DMS53 treated with DMSO at 0.1 percent for 48 hours (cell line): Measurements from ENCODE around the gene EPHA2.
"Not testable (repeated sequence)": the region's sequence is repeated elsewhere in the genome, so short reads cannot be mapped to it uniquely, and the experiment has no call there.

Experiments
- DNase-seq: peaks from one replicate; lab custom pipeline; 2025; ENCODE audit not compliant: unreplicated experiment; lab: John Stamatoyannopoulos, UW

Gene EPHA2

DNA sequence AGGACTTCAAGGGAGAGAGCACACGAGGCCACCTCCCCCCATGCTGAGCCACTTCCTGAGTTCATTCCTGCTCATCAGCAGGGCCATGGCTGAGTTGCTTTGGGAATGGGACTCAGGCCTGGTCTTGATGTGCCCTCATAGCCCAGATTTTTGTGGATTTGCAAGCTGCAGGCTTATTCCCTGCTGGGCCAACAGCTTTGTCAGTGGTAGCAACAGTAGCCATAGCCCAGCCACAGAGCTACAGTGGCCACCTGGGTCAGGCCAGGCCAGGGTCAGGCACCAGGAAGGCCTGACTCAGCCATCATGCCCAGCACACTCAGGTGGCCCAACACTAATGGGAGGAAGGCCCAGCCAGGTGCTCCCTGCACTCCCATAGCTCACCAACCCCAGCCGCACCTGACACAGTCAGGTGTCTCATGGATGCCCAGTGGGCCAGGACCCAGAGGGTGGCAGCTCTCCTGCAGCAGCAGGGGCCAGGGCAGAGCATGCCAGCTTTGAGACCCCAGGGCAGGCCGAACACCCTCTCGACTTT, 33.5 kb downstream of the EPHA2 start:
- DNase-seq = no peak

DNA sequence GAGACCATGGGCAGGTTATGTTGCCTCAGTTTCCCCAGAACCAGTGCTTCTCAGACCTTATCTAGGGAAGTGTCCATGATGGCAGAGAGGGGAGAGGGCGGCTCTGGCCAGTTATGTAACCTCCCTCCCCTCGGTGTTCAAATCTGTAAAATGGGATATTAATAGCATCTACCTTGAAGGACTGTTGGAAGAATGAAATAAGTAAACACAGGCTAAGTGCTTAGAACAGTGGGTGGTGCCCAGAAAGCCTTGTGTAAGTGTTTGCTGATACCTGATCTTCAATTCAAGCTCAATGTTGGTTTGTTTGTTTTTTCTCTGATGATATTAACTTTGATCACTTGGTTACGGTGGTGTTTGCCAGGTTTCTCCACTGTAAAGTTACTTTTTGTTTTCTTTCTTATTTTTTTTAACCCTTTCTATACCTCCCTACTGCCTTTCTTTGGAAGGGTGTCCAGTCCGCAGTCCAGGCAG, 34.9 kb downstream of the EPHA2 start:
- DNase-seq = peak; percentile 93

GRCh38 chr1:16120407-16120806, 35.5 kb downstream of the EPHA2 start:
- DNase-seq = no peak

DNA sequence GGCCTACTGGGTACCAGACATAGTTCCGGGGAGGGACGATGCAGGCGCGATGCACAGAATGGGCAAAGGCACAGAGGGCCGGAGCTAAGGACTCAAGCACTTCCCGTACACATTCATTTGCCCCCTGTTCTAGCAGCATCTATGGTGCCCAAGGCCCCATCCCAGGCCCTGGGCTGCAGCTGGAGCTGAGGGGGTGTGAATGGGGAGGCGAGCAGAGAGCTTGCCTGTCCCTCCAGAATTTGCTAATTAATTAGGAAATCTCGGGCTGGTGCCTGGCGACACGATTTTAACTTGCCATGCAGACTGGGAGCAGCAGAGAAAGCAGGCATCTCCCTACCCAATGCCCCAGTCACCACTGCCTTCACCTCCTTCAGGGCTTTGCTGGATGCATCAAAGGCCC, 35.9 kb downstream of the EPHA2 start:
- no peak for DNase-seq

DNA sequence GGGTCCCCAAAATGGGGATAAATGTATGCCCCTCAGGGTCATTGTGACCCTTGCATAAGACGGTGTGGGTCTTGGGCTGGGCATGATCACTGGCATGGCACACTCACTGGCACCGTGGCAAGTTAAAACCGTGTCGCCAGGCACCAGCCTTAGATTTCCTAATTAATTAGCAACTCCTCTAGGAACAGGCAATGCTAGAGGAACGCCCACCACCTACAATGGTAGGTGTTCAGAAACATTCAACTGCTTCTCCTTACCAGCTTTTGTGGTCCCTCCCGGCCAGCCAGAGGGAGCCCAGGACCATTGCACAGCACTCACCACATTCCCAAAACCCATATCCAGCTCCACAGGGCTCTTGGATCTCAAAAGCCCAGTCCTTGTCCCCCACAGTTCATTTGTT, 36.4 kb downstream of the EPHA2 start:
- no peak for DNase-seq

DNA sequence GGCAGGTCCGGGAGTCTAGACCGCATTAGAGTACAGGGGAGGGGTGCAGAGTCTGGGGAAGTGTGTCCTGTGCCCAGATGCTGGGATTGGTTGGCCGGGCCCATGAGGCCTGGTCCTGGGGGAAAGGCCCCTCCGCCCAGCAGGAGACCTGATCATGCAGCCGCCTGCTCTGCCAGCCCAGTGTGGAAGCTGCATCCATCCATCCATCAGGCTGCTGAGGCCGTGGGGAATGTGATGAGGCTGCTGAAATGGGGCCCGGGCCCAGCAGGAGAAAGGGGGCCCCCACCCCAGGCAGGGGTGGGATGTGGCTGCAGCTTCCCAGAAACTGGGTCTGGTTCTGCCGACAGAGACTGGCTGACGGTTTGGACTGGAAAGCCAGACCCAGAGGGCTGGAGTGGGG, 37.2 kb downstream of the EPHA2 start:
- DNase-seq = no peak

DNA sequence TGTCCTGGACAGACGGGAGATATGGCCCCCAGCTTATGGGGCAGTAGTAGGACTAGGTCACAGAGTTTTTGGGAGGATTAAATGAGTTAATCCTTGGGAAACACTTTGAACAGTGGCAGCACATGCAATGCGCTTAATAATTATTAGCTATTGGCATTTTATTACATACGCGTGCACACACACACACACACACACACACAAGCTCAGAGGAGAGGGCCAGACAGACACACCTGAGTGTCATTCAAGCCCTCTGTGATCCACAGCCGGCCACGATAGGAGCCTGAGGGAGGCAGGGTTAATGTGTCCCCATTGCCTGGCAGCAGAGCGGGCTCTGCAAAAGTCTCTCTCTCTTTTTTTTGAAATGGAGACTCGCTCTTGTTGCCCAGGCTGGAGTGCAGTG, 37.9 kb downstream of the EPHA2 start:
- no peak for DNase-seq

- DNase-seq = no peak
Measured at GRCh38 chr1:16117369-16117768, 38.5 kb downstream of the EPHA2 start.

GRCh38 chr1:16116625-16117024, 39.2 kb downstream of the EPHA2 start:
- no peak for DNase-seq

GRCh38 chr1:16116002-16116401, 39.9 kb downstream of the EPHA2 start:
- DNase-seq = no peak

DNA sequence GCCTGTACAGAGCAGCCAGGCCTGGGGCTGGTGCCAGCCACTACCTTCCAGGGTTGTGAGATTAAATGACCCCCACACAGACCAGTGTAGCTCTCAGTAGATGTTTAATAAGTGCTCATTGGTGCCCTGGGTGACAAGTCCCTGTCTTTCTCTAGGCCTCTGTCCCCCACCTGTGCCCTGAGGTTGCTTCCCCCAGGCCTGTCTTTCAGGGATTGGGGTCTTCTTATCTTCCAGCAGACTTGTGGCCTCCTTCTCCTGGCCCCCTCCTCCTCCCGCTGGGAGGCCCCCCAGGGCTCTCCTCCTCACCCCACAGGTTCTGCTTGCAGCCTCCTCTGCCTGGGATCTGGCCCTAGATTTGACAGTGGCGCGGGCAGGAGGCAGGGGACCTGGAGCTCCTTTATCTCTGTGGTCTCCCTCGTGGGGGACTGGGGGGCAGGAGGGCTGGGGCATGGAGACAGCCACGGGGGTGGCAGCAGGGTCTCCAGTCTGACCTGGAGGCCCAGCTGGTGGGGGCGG, 40.3 kb downstream of the EPHA2 start:
- DNase-seq = no peak

DNA sequence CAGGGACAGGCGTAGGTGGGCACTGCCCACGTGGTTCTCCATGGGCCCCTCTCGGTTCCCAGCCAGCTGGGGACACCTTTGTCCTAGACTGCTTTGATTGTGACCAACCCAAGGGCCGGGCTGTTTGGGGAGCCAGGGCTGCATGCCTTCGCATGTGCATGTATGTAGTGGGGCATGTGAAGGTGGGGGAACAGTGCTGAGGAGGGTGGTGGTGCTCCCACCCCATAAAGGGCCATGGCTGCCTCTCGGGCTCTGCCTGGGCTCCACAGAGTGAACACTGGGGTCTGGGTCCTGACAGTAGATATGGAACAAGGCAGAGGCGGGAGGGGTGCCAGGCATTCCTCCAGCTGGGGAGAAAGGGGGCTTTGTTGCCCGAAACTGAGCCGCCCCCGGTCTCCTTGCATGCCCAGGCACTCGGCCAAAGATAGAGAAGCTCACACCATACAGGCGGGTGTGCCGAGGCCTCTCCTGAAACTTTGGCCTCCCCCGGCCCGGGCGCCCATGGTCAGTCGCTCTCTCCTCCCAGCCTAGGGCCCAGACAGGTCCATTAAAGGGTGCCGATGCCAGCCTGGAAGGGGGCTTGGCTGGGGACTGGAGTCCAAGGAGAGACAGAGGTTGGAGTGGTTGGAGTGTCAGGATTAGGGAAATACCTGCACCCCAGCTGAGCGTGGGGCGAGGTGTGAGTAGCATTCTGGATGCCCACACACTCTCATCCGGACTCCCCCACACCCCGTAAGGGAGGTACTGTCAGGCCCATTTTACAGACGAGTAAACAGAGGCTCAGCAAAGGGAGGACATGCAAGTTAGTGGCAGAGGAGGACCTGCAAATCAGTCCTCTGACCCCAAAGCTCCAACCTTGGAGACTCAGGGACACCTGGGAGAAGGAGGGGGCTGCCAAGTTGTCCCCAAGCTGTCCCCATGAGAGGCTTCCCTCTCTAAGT, 41.1 kb downstream of the EPHA2 start:
- DNase-seq = no peak

DNA sequence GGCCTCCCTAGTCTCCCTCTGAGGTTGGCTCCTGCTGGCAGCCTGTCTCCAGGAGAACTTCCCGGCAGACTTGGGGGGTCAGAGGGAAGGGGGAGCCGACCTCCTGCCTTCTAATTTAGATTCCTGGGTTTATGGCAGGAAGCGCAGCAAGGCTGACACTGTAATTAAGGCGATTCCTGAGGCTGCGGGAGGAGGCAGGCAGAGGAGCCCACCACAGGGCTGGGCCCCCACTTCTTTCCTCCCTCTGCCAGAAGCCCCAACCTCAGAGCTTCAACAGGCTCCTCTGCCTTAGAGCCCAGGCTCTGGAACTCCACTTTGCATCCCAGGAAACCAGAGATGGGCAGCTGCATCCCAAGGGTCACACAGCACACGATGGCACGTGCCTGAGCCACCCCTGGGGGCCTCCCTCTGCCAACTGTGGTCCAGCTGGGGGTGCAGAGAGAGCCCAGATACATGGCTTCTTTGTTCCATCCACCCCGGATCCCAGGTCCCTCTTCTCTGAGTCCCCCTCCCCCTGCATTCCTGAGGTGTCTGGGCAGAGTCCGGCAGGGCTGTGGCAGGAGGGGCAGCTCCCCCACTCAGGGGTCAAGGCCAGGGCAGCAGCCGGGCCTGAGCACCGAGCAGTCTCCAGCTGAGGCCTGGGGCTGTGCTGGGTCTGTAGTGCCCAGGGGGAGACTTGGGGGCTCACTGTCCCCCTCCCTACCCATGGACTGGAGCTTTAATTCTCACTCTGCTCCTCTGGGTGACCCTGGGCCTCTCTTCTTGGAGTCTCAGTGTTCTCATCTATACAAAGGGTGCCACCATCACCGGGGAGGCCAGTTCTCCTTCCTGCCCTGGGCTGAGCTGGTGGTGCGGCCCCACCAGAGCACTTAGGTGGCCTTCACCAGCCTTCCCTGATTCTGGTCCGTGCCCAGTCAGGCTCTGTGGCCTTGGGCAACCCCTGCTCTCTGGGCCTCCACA, 43.0 kb downstream of the EPHA2 start:
- DNase-seq = no peak

GRCh38 chr1:16111771-16112595, 43.9 kb downstream of the EPHA2 start:
- DNase-seq = no peak

GRCh38 chr1:16110884-16111283, 45.0 kb downstream of the EPHA2 start:
- no peak for DNase-seq

GRCh38 chr1:16110456-16110855, 45.4 kb downstream of the EPHA2 start:
- no peak for DNase-seq

- DNase-seq = no peak
Measured at GRCh38 chr1:16109571-16109970, 46.3 kb downstream of the EPHA2 start.

GRCh38 chr1:16107039-16107438, 48.8 kb downstream of the EPHA2 start:
- not testable (repeated sequence) for DNase-seq

- no peak for DNase-seq
Measured at GRCh38 chr1:16101623-16102022, 54.2 kb downstream of the EPHA2 start.

- DNase-seq = no peak
Measured at GRCh38 chr1:16099412-16099811, 56.5 kb downstream of the EPHA2 start.
